CD4-positive, alpha-beta T cell treated with Interleukin-4 for 4 hours (primary cell): ENCODE measurements around the gene MYL2.

Experiments
- DNase-seq: peaks from one replicate; pipeline ENCODE4 v3.0.0-alpha.2; 2020

Gene MYL2

DNA sequence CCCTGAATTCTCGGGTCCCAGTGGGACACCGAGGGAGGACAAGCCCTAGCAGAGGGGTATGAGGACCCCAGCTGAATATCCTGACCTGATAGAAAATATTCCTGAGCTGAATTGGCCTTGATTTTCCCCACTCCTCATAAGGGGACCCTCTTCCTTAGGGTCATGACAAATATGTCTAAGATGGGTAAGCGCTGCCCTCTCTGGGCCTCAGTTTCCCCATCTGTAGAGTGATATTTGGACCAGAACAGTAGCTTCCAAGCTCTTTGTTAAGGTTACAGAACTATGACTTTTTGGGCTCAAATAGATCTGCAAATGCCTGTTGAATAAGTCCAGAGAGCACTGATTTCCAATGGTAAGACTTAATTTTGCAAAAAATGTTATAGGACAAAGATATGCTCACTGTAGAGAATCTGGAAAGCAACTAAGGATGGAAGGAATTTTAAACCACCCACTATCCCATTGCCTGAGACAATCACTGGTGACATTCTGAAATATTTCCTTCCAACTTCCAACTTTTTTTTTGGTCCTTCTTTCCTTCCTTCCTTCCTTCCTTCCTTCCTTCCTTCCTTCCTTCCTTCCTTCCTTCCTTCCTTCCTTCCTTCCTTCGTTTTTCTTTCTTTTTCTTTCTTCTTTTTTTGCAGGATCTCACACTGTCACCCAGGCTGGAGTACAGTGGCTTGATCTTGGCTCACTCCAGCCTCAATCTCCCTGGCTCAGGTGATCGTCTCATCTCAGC is 32.0 kb downstream of the MYL2 start:
- no peak for DNase-seq

DNA sequence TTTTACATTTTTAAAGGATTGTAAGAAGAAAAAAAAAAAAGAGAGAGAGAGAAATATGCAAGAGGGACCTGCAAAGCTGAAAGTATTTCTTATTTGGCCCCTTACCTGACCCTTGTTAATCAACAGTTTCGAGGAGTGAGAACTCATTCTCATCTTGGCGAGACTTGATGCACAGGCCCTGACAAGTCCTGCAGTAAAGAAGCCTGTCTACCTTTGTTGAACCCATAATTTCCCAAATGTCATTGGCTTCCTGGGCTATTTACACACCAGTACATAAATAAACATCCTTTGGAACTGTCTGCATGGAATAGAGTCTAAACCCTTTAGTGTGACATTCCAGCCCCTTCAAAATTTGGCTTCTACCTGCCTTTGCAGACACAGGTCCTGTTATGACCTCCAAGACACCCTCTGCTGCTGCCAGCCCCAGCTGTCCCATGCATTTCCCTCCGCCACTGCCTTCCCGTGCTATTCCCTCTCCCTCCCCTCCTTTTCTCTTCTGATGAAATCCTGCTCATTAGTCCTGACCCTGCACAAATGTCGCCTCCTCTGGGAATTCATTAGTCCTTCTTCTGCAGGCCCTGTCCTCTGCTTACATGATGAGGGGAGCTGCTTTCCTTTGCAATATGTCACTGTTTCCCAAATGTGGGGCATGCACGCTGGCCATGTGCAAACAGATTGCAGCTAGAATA is 35.1 kb downstream of the MYL2 start:
- no peak for DNase-seq

DNA sequence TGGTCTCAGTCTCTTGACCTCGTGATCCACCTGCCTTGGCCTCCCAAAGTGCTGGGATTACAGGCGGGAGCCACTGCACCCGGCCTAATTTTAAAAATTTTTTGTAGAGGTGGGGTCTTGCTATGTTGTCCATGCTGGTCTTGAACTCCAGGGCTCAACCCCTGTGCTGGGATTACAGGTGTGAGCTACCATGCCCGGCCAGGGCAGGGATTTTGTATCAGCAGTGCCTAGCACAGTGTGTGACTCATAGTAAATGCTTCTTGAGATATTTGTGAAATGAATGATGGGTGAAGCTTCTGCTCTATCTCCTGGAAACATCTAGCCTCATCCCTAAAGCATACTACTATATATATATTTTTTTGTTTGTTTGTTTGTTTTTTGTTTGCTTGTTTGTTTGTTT is 37.1 kb downstream of the MYL2 start:
- no peak for DNase-seq

DNA sequence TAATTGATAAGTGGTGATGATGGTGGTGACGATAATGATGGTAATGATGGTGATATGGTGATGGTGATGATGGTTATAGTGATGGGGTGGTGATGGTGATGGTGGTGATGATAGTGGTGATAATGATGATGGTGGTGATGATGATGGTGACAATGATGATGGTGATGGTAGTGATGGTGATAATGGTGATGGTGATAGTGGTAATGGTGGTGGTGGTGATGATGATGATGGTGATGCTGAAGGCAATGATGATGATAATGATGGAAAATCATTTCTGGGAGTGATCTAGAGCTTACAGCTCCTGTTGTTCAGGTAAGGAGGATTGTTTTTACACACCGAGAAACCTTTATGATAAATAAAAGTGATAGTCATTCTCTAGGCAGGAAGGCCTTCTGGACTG is 39.7 kb downstream of the MYL2 start:
- no peak for DNase-seq

DNA sequence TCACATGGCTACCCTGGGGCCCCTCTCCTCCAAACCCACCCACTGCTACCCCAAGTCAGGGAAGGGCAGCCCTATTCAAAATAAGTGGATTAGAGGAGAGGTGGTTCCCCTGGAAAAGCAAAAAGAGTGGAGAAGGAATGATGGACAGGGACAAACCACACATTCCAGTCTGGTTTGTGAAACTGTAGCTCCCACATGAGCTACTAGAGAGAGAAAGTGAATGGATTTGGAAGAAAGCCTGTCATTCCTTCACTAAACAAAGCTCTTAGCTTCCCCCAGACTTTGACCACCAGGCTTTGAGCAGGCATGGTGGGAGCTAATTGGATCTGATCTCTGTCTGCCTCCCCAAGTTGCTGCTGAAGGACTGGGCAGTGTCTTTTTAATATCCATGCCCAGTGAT is 45.6 kb downstream of the MYL2 start:
- no peak for DNase-seq

DNA sequence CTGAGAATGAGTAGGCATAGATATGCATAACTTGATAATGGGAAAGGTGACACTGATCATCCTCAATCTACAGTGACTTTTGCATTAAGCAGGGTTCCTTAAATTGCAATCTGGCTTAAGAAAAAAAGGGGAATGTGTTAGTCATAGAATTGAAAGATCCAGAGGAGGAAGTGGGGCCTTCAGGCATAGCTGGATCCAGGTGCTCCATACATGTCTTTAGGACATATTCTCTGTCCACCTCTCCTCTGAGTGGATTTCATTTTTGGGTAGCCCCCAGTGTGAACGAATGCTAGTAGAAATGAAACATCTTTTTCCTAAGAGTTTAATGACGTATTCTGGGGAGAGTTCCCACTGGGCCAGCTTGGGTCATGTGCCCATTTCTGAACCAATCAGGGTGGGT is 46.0 kb downstream of the MYL2 start:
- no peak for DNase-seq

DNA sequence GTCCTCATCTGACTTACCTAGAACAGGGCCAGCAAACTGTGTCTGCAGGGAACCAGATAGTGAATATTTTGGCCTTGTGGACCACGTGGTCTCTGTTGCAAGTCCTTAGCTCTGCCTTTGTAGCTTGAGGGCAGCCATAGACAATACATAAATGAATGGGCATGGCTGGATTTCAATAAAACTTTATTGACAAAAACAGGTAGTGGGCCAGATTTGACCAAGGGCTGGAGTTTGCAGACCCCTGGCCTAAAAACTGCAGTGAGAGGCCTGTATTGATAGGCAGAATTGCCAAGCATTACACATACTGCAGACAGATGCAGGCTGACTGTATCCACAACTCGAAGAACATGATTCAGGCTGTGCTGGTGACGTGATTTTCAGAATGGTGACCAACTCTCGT is 48.3 kb downstream of the MYL2 start:
- DNase-seq: no peak

DNA sequence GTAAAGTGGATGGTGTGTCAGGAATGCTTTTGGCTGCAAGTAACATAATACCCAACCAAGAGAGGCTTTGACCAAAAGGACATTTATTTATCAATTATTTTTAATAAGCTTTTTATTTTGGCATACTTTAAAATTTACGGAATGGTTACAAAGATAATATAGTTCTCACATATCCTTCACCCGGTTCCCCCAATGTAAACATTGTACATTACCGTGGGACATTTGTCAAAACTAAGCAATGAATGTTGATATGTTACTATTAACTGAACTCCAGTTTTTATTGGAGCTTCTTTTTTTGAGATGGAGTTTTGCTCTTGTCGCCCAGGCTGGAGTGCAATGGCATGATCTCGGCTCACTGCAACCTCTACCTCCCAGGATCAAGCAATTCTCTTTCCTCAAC is 50.6 kb downstream of the MYL2 start:
- DNase-seq: no peak

DNA sequence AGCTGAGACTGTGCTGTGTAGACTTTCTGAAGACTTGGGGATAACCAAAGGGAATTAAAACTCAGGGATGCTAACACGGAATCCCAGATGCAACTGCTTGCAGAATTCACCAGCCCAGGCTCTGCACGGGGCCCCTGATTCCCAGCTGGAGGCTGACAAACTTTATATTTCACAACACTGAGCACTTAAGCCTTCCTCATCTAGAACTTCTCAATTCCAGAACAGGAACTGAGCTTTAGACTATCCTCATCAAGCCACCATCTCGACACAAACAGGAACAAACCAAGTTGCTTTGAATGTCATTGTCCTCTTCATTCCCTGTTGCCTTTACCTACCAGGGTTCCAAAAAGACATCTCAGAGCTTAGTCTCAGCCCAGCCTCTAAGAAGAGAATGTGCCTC is 51.4 kb downstream of the MYL2 start:
- DNase-seq: no peak

DNA sequence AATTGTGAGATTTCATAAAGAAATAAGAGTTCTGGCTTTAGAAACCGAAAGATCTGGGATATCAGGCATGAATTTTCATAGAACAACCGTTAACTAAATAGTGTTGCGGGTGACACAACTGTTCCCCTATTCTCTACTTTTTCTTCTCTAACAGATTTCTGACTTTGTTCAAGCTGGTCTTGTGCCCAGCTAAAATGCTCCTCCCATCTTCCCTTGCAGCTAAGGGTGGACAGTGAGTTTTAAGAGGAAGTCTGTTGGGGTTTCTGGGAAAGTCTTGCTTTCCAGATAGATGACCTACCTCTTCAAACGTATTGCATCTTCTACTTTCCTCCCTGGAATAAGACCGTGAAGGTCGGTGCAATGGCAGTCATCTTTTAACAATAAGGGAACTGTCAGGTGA is 54.9 kb downstream of the MYL2 start:
- no peak for DNase-seq

DNA sequence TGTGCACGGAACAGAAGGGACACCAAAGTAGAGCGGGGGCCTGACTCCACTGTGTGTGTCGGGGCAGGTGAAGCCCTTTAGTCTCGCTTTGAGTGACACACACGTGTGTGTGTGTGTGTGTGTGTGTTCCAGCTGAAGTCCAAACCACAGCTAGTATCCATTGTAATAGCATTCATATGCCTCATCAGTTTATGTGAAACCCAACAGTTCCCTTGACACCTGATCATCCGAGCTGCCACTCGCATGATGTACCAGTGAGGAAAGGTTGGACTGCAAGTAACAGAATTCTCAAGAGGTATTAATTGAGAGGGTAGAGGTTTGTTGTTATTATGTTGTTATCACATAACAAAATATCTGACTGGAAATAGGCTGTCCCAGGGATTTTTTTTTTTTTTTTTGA is 57.2 kb downstream of the MYL2 start:
- DNase-seq: no peak

DNA sequence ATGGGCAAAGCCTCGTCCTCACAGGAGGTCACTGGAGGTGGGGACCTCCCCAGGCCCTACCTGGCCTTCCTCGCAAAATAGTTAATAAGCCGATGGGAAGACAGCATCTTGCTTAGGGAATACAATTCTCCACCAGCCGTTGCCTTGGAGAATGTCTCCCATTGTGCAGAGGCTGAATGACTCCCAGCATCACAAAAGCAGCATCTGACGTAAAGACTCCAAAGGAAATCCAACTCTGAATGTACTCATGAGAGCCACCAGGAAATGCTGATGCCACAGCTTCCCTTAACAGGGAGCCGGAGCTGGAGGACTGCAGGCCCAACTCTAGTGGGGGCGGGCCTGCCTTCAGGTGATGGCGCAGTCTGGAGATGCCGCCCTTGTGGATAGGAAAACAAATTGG is 58.0 kb downstream of the MYL2 start:
- DNase-seq: no peak

DNA sequence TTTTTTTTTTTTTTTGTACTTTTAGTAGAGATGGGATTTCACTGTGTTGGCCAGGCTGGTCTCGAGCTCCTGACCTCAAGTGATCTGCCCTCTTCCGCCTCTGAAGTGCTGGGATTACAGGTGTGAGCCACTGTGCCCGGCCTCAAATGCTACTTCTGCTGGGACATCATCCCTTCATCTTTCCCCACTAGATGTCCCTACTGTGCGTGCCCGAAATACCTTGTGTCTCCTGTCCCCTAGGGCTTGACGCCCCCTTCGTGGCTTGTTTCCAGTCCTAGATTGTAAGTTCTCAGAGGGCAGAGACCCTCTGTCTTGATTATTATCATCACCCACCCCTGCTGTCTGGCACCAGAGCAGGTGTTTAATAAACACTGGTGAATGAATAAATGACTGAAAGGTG is 58.6 kb downstream of the MYL2 start:
- DNase-seq: no peak
